ENCODE measurements around the gene ZCCHC3. TPM values are rescaled to one million over a fixed set of nuclear protein-coding genes. Genes with fewer than 3 reads are reported as not detected.

ZCCHC3 gene
- total and polyA plus RNA-seq, 2 donors (not counting 3 experiments of a cell fraction or from before 2014, with no cell fraction given): 14.8 to 22.0 TPM

GRCh38 chr20:275791-276190 lies 21.6 kb upstream of the ZCCHC3 start:
- no TSS peak for BruUV-seq (replicated peaks)
- FAIRE-seq: no peak
- dilution Hi-C loops (cut with MboI; ENCODE audit: extremely low pct_ligation_motif_present, low sequenced_read_pairs): no loop called here

More at GRCh38 chr20:275791-276190, 21.6 kb upstream of the ZCCHC3 start:
- Histone ChIP-seq H3K4me2 (ENCODE audit: insufficient read depth, low read length) (no peak overlapping the region), H3K9me1 (replicated peaks; ENCODE audit: control insufficient read depth, extremely low read depth, insufficient read depth, low read length) (no peaks in the 10 kb centered on the region), H3K27ac (ENCODE audit: insufficient read depth, low read depth, low read length) (no peak overlapping the region), H3K79me2 (ENCODE audit: control insufficient read depth, insufficient read depth, low read length) (no peaks in the 10 kb centered on the region), H3K36me3 (ENCODE audit: control insufficient read depth in 2 of 2, extremely low read depth in 1 of 2, insufficient read depth in 2 of 2, low read length in 2 of 2) (peaks cover 0 to 33% of the 10 kb centered on the region in 2 experiments), H3K9ac (replicated peaks; ENCODE audit: extremely low read depth, insufficient read depth, low read length) (no peak overlapping the region), H3K9me3 (replicated peaks; ENCODE audit: control insufficient read depth, insufficient read depth, low read length) (no peaks in the 10 kb centered on the region), H2AFZ (ENCODE audit: low read depth, low read length) (no peak overlapping the region), H3K4me3 (replicated peaks in 1 of 3; ENCODE audit: insufficient read depth in 1 of 3, low read depth in 1 of 3, low read length in 3 of 3) (no peak overlapping the region), H4K20me1 (replicated peaks; ENCODE audit: control insufficient read depth, extremely low read depth, insufficient read depth, low read length) (no peaks in the 10 kb centered on the region), H3K27me3 (ENCODE audit: control insufficient read depth in 2 of 2, insufficient read depth in 2 of 2, low read length in 2 of 2) (no peaks in the 10 kb centered on the region), H3K4me1 (ENCODE audit: control insufficient read depth, extremely low read depth, insufficient read depth, low read length) (no peaks in the 10 kb centered on the region)
- no peak for TF ChIP-seq GATA2 (IDR thresholded peaks at IDR 0.05; ENCODE audit: insufficient read depth, insufficient read length, low read depth, low read length)
- TF ChIP-seq MYC (IDR thresholded peaks at IDR 0.05; ENCODE audit: low read depth, low read length): no peak
- TF ChIP-seq JUN (IDR thresholded peaks at IDR 0.05; ENCODE audit: borderline replicate concordance, insufficient read depth, insufficient read length, low read depth): no peak
- TF ChIP-seq, protein P1, sequence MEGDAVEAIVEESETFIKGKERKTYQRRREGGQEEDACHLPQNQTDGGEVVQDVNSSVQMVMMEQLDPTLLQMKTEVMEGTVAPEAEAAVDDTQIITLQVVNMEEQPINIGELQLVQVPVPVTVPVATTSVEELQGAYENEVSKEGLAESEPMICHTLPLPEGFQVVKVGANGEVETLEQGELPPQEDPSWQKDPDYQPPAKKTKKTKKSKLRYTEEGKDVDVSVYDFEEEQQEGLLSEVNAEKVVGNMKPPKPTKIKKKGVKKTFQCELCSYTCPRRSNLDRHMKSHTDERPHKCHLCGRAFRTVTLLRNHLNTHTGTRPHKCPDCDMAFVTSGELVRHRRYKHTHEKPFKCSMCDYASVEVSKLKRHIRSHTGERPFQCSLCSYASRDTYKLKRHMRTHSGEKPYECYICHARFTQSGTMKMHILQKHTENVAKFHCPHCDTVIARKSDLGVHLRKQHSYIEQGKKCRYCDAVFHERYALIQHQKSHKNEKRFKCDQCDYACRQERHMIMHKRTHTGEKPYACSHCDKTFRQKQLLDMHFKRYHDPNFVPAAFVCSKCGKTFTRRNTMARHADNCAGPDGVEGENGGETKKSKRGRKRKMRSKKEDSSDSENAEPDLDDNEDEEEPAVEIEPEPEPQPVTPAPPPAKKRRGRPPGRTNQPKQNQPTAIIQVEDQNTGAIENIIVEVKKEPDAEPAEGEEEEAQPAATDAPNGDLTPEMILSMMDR (IDR thresholded peaks at IDR 0.05; ENCODE audit: extremely low read depth in 1 of 2, insufficient read depth in 1 of 2, low read depth in 1 of 2, low read length in 2 of 2): no peak
- TF ChIP-seq EZH2 (IDR thresholded peaks at IDR 0.05; ENCODE audit: borderline replicate concordance, low read depth, low read length, severe bottlenecking): no peak
- no peak for TF ChIP-seq MAX (IDR thresholded peaks at IDR 0.05; ENCODE audit: insufficient read depth, insufficient read length)
- no peak for TF ChIP-seq FOS (IDR thresholded peaks at IDR 0.05; ENCODE audit: borderline replicate concordance, insufficient read depth, low read length)
- no peak for TF ChIP-seq POLR2AphosphoS5 (IDR thresholded peaks at IDR 0.05; ENCODE audit: insufficient read depth, low read depth, low read length)
- TF ChIP-seq POLR2A (IDR thresholded peaks at IDR 0.05; ENCODE audit: low read depth, low read length): no peak
- ChIA-PET POLR2A (no interaction called here), CTCF (no interaction called here)
- intact Hi-C loops (cut with micrococcal nuclease): no loop called here
- no peak for DNase-seq (ENCODE audit: low read depth, low spot score)

Data from endothelial cell of umbilical vein (primary cell).